PC-3 (cell line): ENCODE results near the gene FNDC10. TPM values are rescaled to one million over a fixed set of nuclear protein-coding genes. Genes with fewer than 3 reads are reported as not detected.

ENCODE experiments used
- ATAC-seq: fragments of 200-7000 bp; cut with Tn5 transposase; 2 replicates; pipeline ENCODE4 v1.9.1; 2020; ENCODE audit warnings: mild to moderate bottlenecking, moderate library complexity
- BruUV-seq: library from RNA; stranded (reverse); fragments of 400-500 nt; replicated peaks from 2 replicates; lab custom pipeline; 2021; lab: Mats Ljungman, UMichigan
- CTCF ChIA-PET: fragments of 300-600 bp; sonication (Branson Sonifier 250); formaldehyde crosslinking; loops from one replicate; lab custom pipeline; 2022; ENCODE audit warnings: antibody characterized with exemption; lab: Charles Lee
- POLR2A ChIA-PET: fragments of 300-600 bp; sonication (Branson Sonifier 250); formaldehyde crosslinking; loops from one replicate; lab custom pipeline; 2022; ENCODE audit warnings: antibody characterized with exemption; ENCODE audit not compliant: unreplicated experiment; lab: Charles Lee
- DNase-seq: peaks from one replicate; pipeline ENCODE4 v3.0.0-alpha.2; 2015
- H2AFZ ChIP-seq: fragments of 300-600 bp; sonication (generic); 2 replicates; pipeline ENCODE4 v1.6.0; 2016; ENCODE audit warnings: antibody characterized with exemption, low read length
- H3F3A ChIP-seq: fragments of 300-600 bp; sonication (generic); one replicate; pipeline ENCODE4 v1.6.0; 2017; ENCODE audit warnings: antibody characterized with exemption, low read length, control low read depth, mild to moderate bottlenecking; ENCODE audit not compliant: unreplicated experiment
- H3K27ac ChIP-seq: fragments of 300-600 bp; sonication (generic); 2 replicates; pipeline ENCODE4 v1.5.1; 2016; ENCODE audit warnings: mild to moderate bottlenecking, low read length
- H3K27me3 ChIP-seq: fragments of 300-600 bp; sonication (generic); 2 replicates; pipeline ENCODE4 v1.6.1; 2016; ENCODE audit warnings: low read length, mixed read lengths
- H3K36me3 ChIP-seq: fragments of 300-600 bp; sonication (generic); 2 replicates; pipeline ENCODE4 v1.6.1; 2016; ENCODE audit warnings: low read depth, mixed run types, low read length, mixed read lengths
- H3K4me1 ChIP-seq: fragments of 300-600 bp; sonication (generic); 2 replicates; pipeline ENCODE4 v1.5.1; 2016; ENCODE audit warnings: low read length; ENCODE audit not compliant: insufficient read depth
- H3K4me2 ChIP-seq: fragments of 300-600 bp; sonication (generic); 2 replicates; pipeline ENCODE4 v1.6.0; 2016; ENCODE audit warnings: low read length
- H3K4me3 ChIP-seq: fragments of 300-600 bp; sonication (generic); 2 replicates; pipeline ENCODE4 v1.5.1; 2016; ENCODE audit warnings: mild to moderate bottlenecking, low read length, mixed read lengths
- H3K79me2 ChIP-seq: fragments of 300-600 bp; sonication (generic); 2 replicates; pipeline ENCODE4 v1.6.1; 2017; ENCODE audit warnings: low read length, mixed read lengths
- H3K9ac ChIP-seq: fragments of 300-600 bp; sonication (generic); 2 replicates; pipeline ENCODE4 v1.6.0; 2016; ENCODE audit warnings: mild to moderate bottlenecking, low read length
- H3K9me2 ChIP-seq: fragments of 300-600 bp; sonication (generic); replicated peaks from 2 replicates; pipeline ENCODE4 v1.6.1; 2016; ENCODE audit warnings: mixed run types, low read length, mixed read lengths
- H3K9me3 ChIP-seq: fragments of 300-600 bp; sonication (generic); 2 replicates; pipeline ENCODE4 v1.6.1; 2016; ENCODE audit warnings: low read length, mixed read lengths
- H4K20me1 ChIP-seq: fragments of 300-600 bp; sonication (generic); 2 replicates; pipeline ENCODE4 v1.6.1; 2016; ENCODE audit warnings: low read length, mixed read lengths
- EZH2 ChIP-seq: fragments of 300-600 bp; sonication (generic); IDR thresholded peaks from one replicate; pipeline ENCODE4 v1.6.1; 2017; ENCODE audit warnings: antibody characterized with exemption, mild to moderate bottlenecking, low read length; ENCODE audit not compliant: unreplicated experiment
- EZH2phosphoT487 ChIP-seq: fragments of 300-600 bp; sonication (generic); IDR thresholded peaks from 2 replicates; pipeline ENCODE4 v1.6.1; 2018; ENCODE audit warnings: mild to moderate bottlenecking, antibody characterized with exemption, low read length, borderline replicate concordance
- intact Hi-C: fragments of 100-400 bp; cut with micrococcal nuclease; formaldehyde crosslinking; loops from 2 replicates; pipeline ENCODE4 v1.9.0; 2023
- total RNA-seq: library from RNA; depleted of rRNA; stranded (reverse); fragments of >200 nt; gene quantifications from 2 replicates; pipeline ENCODE4 v1.2.3, GENCODE V29; 2014
- TF ChIP-seq, protein P1 (sequence below): fragments of 300-600 bp; sonication (generic); conservative IDR thresholded peaks from 2 replicates; pipeline ENCODE4 v1.5.1; 2017; ENCODE audit warnings: antibody characterized with exemption, low read depth, mild to moderate bottlenecking, low read length

The FNDC10 gene
- total RNA-seq, 1 experiment from 2014 or later: 8.8 TPM

DNA sequence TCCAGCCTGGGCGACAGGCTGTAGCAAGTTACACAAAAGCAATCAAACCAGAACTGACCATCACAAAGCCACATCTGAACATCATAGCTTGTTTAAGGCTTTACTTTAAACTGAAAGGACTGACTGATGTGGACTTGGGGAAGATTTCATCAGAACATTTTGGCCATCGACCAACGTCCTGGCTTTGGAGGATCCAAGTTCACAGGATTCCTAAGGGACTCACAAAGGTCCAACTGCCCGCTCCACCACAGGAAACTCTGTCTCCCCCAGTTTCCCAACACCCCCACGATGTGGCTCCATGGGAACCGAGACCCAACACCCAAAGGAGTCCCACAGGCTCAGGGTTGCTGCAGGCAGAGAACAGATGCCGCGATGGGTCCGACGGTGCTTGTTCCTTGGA, 34.6 kb downstream of the FNDC10 start:
- H3K4me3 ChIP-seq: no peak overlapping the region
- no peaks in the 10 kb centered on the region for H3K4me1 ChIP-seq
- no peak overlapping the region for H3K27ac ChIP-seq
- H2AFZ ChIP-seq: no peak overlapping the region
- no peaks in the 10 kb centered on the region for H3K27me3 ChIP-seq
- intact Hi-C loops: no loop called here
- ChIA-PET POLR2A (no interaction called here), CTCF (no interaction called here)
- peaks cover 81% of the 10 kb centered on the region for H4K20me1 ChIP-seq
- no TSS peak for BruUV-seq
- TF ChIP-seq EZH2 (no peak), EZH2phosphoT487 (no peak)
- TF ChIP-seq, protein P1, sequence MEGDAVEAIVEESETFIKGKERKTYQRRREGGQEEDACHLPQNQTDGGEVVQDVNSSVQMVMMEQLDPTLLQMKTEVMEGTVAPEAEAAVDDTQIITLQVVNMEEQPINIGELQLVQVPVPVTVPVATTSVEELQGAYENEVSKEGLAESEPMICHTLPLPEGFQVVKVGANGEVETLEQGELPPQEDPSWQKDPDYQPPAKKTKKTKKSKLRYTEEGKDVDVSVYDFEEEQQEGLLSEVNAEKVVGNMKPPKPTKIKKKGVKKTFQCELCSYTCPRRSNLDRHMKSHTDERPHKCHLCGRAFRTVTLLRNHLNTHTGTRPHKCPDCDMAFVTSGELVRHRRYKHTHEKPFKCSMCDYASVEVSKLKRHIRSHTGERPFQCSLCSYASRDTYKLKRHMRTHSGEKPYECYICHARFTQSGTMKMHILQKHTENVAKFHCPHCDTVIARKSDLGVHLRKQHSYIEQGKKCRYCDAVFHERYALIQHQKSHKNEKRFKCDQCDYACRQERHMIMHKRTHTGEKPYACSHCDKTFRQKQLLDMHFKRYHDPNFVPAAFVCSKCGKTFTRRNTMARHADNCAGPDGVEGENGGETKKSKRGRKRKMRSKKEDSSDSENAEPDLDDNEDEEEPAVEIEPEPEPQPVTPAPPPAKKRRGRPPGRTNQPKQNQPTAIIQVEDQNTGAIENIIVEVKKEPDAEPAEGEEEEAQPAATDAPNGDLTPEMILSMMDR: no peak
- ATAC-seq: no peak
- DNase-seq: no peak
- H3K9me2 ChIP-seq: no peaks in the 10 kb centered on the region
- no peak overlapping the region for H3K4me2 ChIP-seq
- H3K36me3 ChIP-seq: peaks cover 71% of the 10 kb centered on the region
- peaks cover 93% of the 10 kb centered on the region for H3K79me2 ChIP-seq
- H3K9me3 ChIP-seq: no peaks in the 10 kb centered on the region
- peaks cover 1% of the 10 kb centered on the region for H3F3A ChIP-seq
- H3K9ac ChIP-seq: no peak overlapping the region

DNA sequence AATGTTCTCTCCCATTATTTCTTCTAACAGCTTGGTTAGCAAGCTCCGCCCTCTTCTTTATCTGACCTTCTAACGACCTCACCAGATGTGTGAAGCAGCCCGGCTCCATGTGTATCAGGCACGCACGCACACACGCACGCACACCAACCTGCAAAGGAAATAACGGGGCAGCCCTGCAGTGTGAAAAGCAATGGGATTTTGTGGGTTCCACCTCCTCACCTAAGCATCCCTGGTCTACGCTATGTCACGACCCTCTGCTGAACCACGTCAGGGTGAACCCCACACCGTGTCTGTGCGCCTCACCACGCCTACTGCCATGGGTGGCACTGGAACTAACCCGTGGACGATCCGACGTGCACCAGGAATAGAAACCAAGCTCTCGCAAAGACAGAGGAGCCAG, 35.7 kb downstream of the FNDC10 start:
- H3K4me1 ChIP-seq: no peaks in the 10 kb centered on the region
- peaks cover 65% of the 10 kb centered on the region for H3K36me3 ChIP-seq
- no peak overlapping the region for H3K27ac ChIP-seq
- H4K20me1 ChIP-seq: peaks cover 70% of the 10 kb centered on the region
- intact Hi-C loops: no loop called here
- H3K4me2 ChIP-seq: no peak overlapping the region
- H3K9me3 ChIP-seq: no peaks in the 10 kb centered on the region
- DNase-seq (no peak), ATAC-seq (no peak)
- peaks cover 6% of the 10 kb centered on the region for H3F3A ChIP-seq
- no peak overlapping the region for H3K4me3 ChIP-seq
- H3K27me3 ChIP-seq: no peaks in the 10 kb centered on the region
- POLR2A ChIA-PET: no interaction called here
- TF ChIP-seq EZH2phosphoT487 (no peak), EZH2 (no peak)
- TF ChIP-seq, protein P1: no peak
- H2AFZ ChIP-seq: no peak overlapping the region
- H3K9me2 ChIP-seq: no peaks in the 10 kb centered on the region
- no peak overlapping the region for H3K9ac ChIP-seq
- CTCF ChIA-PET: no interaction called here
- BruUV-seq: TSS peak; percentile 5
- H3K79me2 ChIP-seq: peaks cover 93% of the 10 kb centered on the region

DNA sequence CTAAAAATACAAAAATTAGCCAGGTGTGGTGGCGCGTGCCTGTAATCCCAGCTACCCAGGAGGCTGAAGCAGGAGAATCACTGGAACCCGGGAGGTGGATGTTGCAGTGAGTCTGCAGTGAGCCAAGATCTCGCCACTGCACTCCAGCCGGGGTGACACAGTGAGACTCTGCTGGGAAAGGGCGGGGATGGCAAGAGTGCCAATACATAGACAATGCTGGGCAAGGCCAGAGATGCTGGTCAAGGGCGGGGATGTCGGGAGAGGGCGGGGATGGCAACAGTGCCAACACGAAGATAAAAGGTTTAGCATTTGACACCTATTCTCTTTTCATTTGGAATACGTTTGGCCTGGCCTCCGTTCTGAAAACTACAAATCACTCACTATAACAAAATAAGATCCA, 36.2 kb downstream of the FNDC10 start:
- POLR2A ChIA-PET: no interaction called here

More for the DNA sequence above, 36.2 kb downstream of the FNDC10 start:
- CTCF ChIA-PET: no interaction called here
- no peak overlapping the region for H3K9ac ChIP-seq
- intact Hi-C loops: no loop called here
- H3K4me2 ChIP-seq: no peak overlapping the region
- no peak overlapping the region for H2AFZ ChIP-seq
- no peaks in the 10 kb centered on the region for H3K27me3 ChIP-seq
- peaks cover 67% of the 10 kb centered on the region for H4K20me1 ChIP-seq
- ATAC-seq: no peak
- H3K4me1 ChIP-seq: no peaks in the 10 kb centered on the region
- no peak overlapping the region for H3K4me3 ChIP-seq
- H3K36me3 ChIP-seq: peaks cover 63% of the 10 kb centered on the region
- H3K79me2 ChIP-seq: peaks cover 93% of the 10 kb centered on the region
- BruUV-seq: no TSS peak
- TF ChIP-seq EZH2phosphoT487: no peak
- TF ChIP-seq, protein P1: no peak
- no peak for TF ChIP-seq EZH2
- no peak overlapping the region for H3K27ac ChIP-seq
- no peaks in the 10 kb centered on the region for H3K9me2 ChIP-seq
- no peak for DNase-seq
- peaks cover 6% of the 10 kb centered on the region for H3F3A ChIP-seq
- no peaks in the 10 kb centered on the region for H3K9me3 ChIP-seq
